SJSA1 (cell line): ENCODE data around the gene GATA3. TPM values are rescaled to one million over a fixed set of nuclear protein-coding genes. Genes with fewer than 3 reads are reported as not detected.

Experiments used
- DNase-seq, 2 experiments: peaks; one replicate each; pipeline ENCODE4 v3.0.0-alpha.2; 2015 to 2020; ENCODE audit warnings: low spot score in 2 of 2, low read depth in 1 of 2
- H3K27ac ChIP-seq: fragments of 250-450 bp; sonication (Bioruptor Pico); 2 replicates; pipeline ENCODE4 v1.5.1; 2020; ENCODE audit warnings: mild to moderate bottlenecking, moderate library complexity
- H3K27me3 ChIP-seq: fragments of 250-450 bp; sonication (Bioruptor Pico); replicated peaks from 2 replicates; pipeline ENCODE4 v1.5.1; 2020; ENCODE audit warnings: mild to moderate bottlenecking, moderate library complexity
- H3K36me3 ChIP-seq: fragments of 250-450 bp; sonication (Bioruptor Pico); 2 replicates; pipeline ENCODE4 v1.5.1; 2020; ENCODE audit warnings: mild to moderate bottlenecking
- H3K4me1 ChIP-seq: fragments of 250-450 bp; sonication (Bioruptor Pico); replicated peaks from 2 replicates; pipeline ENCODE4 v1.6.1; 2021; ENCODE audit warnings: mild to moderate bottlenecking
- H3K4me3 ChIP-seq: fragments of 250-450 bp; sonication (Bioruptor Pico); 2 replicates; pipeline ENCODE4 v1.5.1; 2020; ENCODE audit warnings: mild to moderate bottlenecking
- H3K9me3 ChIP-seq: fragments of 250-450 bp; sonication (Bioruptor Pico); replicated peaks from 2 replicates; pipeline ENCODE4 v1.5.1; 2020; ENCODE audit warnings: mild to moderate bottlenecking
- total RNA-seq: library from RNA; depleted of rRNA; stranded (reverse); fragments of >200 nt; shearing (Covaris generic); gene quantifications from 2 replicates; pipeline ENCODE4 v1.2.3, GENCODE V29; 2014

The GATA3 gene
- total RNA-seq, 1 experiment from 2014 or later = not detected

GRCh38 chr10:8071666-8072065 lies 17.2 kb downstream of the GATA3 start:
- DNase-seq = no peak
- no peaks in the 10 kb centered on the region; the same call in 1 of the 2 replicates for H3K36me3 ChIP-seq
- H3K4me1 ChIP-seq = peaks cover 11% of the 10 kb centered on the region
- no peaks in the 10 kb centered on the region for H3K9me3 ChIP-seq
- no peaks in the 10 kb centered on the region for H3K27me3 ChIP-seq
- no peak overlapping the region for H3K27ac ChIP-seq
- no peak overlapping the region for H3K4me3 ChIP-seq

- H3K4me3 ChIP-seq = no peak overlapping the region
- H3K27ac ChIP-seq = no peak overlapping the region
- no peaks in the 10 kb centered on the region for H3K36me3 ChIP-seq
Measured at GRCh38 chr10:8072211-8072610, 17.7 kb downstream of the GATA3 start.

GRCh38 chr10:8073691-8074416 lies 19.4 kb downstream of the GATA3 start:
- Histone ChIP-seq H3K9me3 (no peaks in the 10 kb centered on the region), H3K27ac (no peak overlapping the region), H3K36me3 (no peaks in the 10 kb centered on the region), H3K4me1 (peaks cover 11% of the 10 kb centered on the region), H3K27me3 (no peaks in the 10 kb centered on the region), H3K4me3 (no peak overlapping the region)
- DNase-seq = no peak

More at GRCh38 chr10:8072211-8072610, 17.7 kb downstream of the GATA3 start:
- Histone ChIP-seq H3K9me3 (no peaks in the 10 kb centered on the region), H3K27me3 (no peaks in the 10 kb centered on the region), H3K4me1 (peaks cover 11% of the 10 kb centered on the region)
- no peak for DNase-seq

- H3K27me3 ChIP-seq = no peaks in the 10 kb centered on the region
- no peak for DNase-seq
- peaks cover 2% of the 10 kb centered on the region; the same call in 1 of the 2 replicates for H3K4me1 ChIP-seq
- no peak overlapping the region for H3K27ac ChIP-seq
- no peaks in the 10 kb centered on the region for H3K36me3 ChIP-seq
- H3K9me3 ChIP-seq = no peaks in the 10 kb centered on the region
- no peak overlapping the region for H3K4me3 ChIP-seq
Measured at GRCh38 chr10:8074881-8075280, 20.4 kb downstream of the GATA3 start.

- H3K27ac ChIP-seq = no peak overlapping the region
- no peak for DNase-seq
- H3K4me3 ChIP-seq = no peak overlapping the region
- H3K9me3 ChIP-seq = no peaks in the 10 kb centered on the region
- H3K27me3 ChIP-seq = no peaks in the 10 kb centered on the region
- no peaks in the 10 kb centered on the region for H3K36me3 ChIP-seq
- H3K4me1 ChIP-seq = no peaks in the 10 kb centered on the region
Measured at GRCh38 chr10:8075282-8076260, 21.1 kb downstream of the GATA3 start.

- no peaks in the 10 kb centered on the region for H3K36me3 ChIP-seq
- DNase-seq = no peak
- no peaks in the 10 kb centered on the region for H3K4me1 ChIP-seq
- no peaks in the 10 kb centered on the region for H3K27me3 ChIP-seq
- no peak overlapping the region for H3K4me3 ChIP-seq
- no peak overlapping the region for H3K27ac ChIP-seq
- H3K9me3 ChIP-seq = no peaks in the 10 kb centered on the region
Measured at GRCh38 chr10:8076933-8077332, 22.4 kb downstream of the GATA3 start.

GRCh38 chr10:8078027-8078426 lies 23.5 kb downstream of the GATA3 start:
- Histone ChIP-seq H3K4me3 (no peak overlapping the region), H3K36me3 (no peaks in the 10 kb centered on the region), H3K27ac (no peak overlapping the region), H3K4me1 (no peaks in the 10 kb centered on the region), H3K9me3 (no peaks in the 10 kb centered on the region), H3K27me3 (no peaks in the 10 kb centered on the region)
- DNase-seq = no peak

GRCh38 chr10:8079126-8079525 lies 24.6 kb downstream of the GATA3 start:
- no peaks in the 10 kb centered on the region for H3K4me1 ChIP-seq
- no peaks in the 10 kb centered on the region for H3K36me3 ChIP-seq
- H3K27ac ChIP-seq = no peak overlapping the region
- no peaks in the 10 kb centered on the region for H3K27me3 ChIP-seq
- H3K4me3 ChIP-seq = no peak overlapping the region
- no peak for DNase-seq
- no peaks in the 10 kb centered on the region for H3K9me3 ChIP-seq

GRCh38 chr10:8084799-8085198 lies 30.3 kb downstream of the GATA3 start:
- H3K27ac ChIP-seq = no peak overlapping the region
- no peaks in the 10 kb centered on the region for H3K27me3 ChIP-seq
- H3K4me1 ChIP-seq = no peaks in the 10 kb centered on the region
- no peak for DNase-seq
- H3K4me3 ChIP-seq = no peak overlapping the region
- H3K9me3 ChIP-seq = no peaks in the 10 kb centered on the region
- no peaks in the 10 kb centered on the region for H3K36me3 ChIP-seq

- Histone ChIP-seq H3K9me3 (no peaks in the 10 kb centered on the region), H3K4me1 (no peaks in the 10 kb centered on the region), H3K36me3 (no peaks in the 10 kb centered on the region), H3K27me3 (no peaks in the 10 kb centered on the region), H3K4me3 (no peak overlapping the region), H3K27ac (no peak overlapping the region)
- DNase-seq = no peak
Measured at GRCh38 chr10:8085251-8085650, 30.8 kb downstream of the GATA3 start.

GRCh38 chr10:8086315-8086714 lies 31.8 kb downstream of the GATA3 start:
- Histone ChIP-seq H3K27ac (no peak overlapping the region), H3K9me3 (no peaks in the 10 kb centered on the region), H3K4me1 (no peaks in the 10 kb centered on the region), H3K4me3 (no peak overlapping the region), H3K36me3 (no peaks in the 10 kb centered on the region), H3K27me3 (no peaks in the 10 kb centered on the region)
- no peak for DNase-seq

- Histone ChIP-seq H3K27me3 (no peaks in the 10 kb centered on the region), H3K9me3 (no peaks in the 10 kb centered on the region), H3K27ac (no peak overlapping the region), H3K4me3 (no peak overlapping the region), H3K4me1 (no peaks in the 10 kb centered on the region), H3K36me3 (no peaks in the 10 kb centered on the region)
- no peak for DNase-seq
Measured at GRCh38 chr10:8088504-8088903, 34.0 kb downstream of the GATA3 start.

- Histone ChIP-seq H3K27me3 (no peaks in the 10 kb centered on the region), H3K36me3 (no peaks in the 10 kb centered on the region), H3K27ac (no peak overlapping the region), H3K4me3 (no peak overlapping the region), H3K4me1 (no peaks in the 10 kb centered on the region), H3K9me3 (no peaks in the 10 kb centered on the region)
- DNase-seq = no peak
Measured at GRCh38 chr10:8092428-8092827, 37.9 kb downstream of the GATA3 start.

- Histone ChIP-seq H3K27me3 (no peaks in the 10 kb centered on the region), H3K9me3 (no peaks in the 10 kb centered on the region), H3K4me1 (no peaks in the 10 kb centered on the region), H3K36me3 (no peaks in the 10 kb centered on the region), H3K27ac (no peak overlapping the region), H3K4me3 (no peak overlapping the region)
- no peak for DNase-seq
Measured at GRCh38 chr10:8095959-8096358, 41.5 kb downstream of the GATA3 start.
